GM13977 (cell line): ENCODE results near the gene CZIB.

Experiments
- DNase-seq: peaks from one replicate; pipeline ENCODE4 v3.0.0; 2012; ENCODE audit warnings: low spot score
- in situ Hi-C: fragments of 300-500 bp; cut with MboI; formaldehyde crosslinking; loops from one replicate; pipeline ENCODE4 v1.12.0; 2022; ENCODE audit warnings: low sequenced_read_pairs, low pct_unique_long_range_greater_than_20kb, mixed read lengths, inconsistent platforms; ENCODE audit not compliant: unreplicated experiment
- TF ChIP-seq, protein P1 (sequence below): IDR thresholded peaks from 2 replicates; pipeline ENCODE4 v1.5.1; 2012; ENCODE audit warnings: mild to moderate bottlenecking, control low read depth; ENCODE audit not compliant: insufficient read depth; ENCODE audit errors: extremely low read depth, missing control alignments

Gene CZIB

DNA sequence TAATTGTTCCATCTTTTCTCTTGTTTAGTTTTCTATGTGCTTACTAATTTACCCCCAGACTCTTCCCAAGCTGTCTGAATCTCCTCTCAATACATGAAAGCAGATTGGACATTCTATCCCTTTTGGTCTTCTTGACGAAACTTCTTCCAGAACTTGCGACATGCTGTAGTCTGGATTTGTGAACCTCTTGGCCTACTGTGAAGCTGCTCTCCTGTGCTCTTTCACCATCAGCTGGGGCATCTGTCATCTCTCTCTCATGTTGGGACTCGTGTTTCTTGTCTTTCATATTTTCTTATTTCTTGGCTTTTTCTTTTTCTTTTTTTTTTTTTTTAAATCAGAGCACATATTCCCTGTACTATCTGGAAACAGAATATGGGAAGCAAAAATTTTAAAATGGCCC, 17.0 kb downstream of the CZIB start:
- no peak for DNase-seq
- TF ChIP-seq, protein P1, sequence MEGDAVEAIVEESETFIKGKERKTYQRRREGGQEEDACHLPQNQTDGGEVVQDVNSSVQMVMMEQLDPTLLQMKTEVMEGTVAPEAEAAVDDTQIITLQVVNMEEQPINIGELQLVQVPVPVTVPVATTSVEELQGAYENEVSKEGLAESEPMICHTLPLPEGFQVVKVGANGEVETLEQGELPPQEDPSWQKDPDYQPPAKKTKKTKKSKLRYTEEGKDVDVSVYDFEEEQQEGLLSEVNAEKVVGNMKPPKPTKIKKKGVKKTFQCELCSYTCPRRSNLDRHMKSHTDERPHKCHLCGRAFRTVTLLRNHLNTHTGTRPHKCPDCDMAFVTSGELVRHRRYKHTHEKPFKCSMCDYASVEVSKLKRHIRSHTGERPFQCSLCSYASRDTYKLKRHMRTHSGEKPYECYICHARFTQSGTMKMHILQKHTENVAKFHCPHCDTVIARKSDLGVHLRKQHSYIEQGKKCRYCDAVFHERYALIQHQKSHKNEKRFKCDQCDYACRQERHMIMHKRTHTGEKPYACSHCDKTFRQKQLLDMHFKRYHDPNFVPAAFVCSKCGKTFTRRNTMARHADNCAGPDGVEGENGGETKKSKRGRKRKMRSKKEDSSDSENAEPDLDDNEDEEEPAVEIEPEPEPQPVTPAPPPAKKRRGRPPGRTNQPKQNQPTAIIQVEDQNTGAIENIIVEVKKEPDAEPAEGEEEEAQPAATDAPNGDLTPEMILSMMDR: no peak
- in situ Hi-C loops: no loop called here

DNA sequence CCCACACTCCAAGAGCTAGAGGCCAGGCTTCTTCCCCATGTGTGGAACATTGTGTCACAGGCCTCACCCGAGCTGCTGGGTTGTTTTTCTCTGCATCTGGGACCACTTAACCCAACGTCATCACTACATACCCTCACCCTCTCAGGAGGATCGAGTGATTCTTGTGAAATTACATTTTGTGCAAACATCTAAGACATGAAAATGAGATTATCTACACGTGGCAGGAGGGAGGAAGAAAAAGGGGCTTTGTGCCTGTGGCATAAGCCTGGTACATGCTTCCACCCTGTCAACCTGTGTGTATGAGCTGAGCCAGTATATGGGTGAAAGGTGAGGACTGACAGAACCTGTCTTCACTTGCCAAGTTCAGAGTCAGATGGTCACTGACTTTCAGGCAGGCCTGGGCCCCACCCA, 22.2 kb downstream of the CZIB start:
- TF ChIP-seq, protein P1: no peak
- in situ Hi-C loops: no loop called here
- DNase-seq: no peak

- in situ Hi-C loops: no loop called here
- TF ChIP-seq, protein P1: no peak
Observed at GRCh38 chr1:53197291-53198200, 22.9 kb downstream of the CZIB start.

DNA sequence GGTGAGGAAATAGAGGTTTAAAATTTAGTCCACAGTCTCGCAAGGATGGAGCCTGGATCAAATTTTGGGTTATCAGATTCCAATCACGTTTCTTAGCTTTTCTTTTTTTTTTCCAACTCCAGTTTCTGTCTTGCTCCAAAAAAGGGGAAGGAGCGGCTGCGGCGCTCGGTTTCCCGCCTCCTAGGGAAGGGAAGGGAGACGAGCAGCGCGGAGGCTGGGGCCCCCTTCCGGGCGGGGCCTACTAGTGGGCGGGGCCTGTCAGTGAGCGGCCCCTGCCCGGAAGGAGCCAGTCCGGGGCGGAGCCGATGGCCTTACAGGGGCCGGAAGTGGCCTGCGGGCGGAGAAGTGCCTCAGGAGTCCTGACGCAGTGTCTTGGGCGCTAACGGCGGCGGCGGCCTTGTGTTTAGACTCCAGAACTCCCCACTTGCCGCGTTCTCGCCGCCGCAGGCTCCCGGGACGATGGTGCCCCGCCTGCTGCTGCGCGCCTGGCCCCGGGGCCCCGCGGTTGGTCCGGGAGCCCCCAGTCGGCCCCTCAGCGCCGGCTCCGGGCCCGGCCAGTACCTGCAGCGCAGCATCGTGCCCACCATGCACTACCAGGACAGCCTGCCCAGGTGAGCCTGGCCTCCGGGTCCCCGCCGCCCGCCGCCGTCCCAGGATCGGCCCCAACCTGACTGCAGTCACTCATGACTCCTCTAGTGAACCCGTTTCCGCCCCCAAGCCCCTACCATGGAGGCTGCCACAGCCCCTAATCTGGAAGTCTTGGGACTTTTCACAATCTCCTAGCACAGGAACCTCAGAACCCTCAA, 23.7 kb downstream of the CZIB start, which contains the start of gene CPT2:
Gene CPT2, plus strand, starts transcription at position 340 of the 806 bp plus-strand sequence. Its CDS starts 120 bp downstream, at position 460.
- TF ChIP-seq, protein P1: no peak
- DNase-seq: peak; percentile 98
- in situ Hi-C loops: no loop called here

More at GRCh38 chr1:53197291-53198200, 22.9 kb downstream of the CZIB start:
- no peak for DNase-seq

DNA sequence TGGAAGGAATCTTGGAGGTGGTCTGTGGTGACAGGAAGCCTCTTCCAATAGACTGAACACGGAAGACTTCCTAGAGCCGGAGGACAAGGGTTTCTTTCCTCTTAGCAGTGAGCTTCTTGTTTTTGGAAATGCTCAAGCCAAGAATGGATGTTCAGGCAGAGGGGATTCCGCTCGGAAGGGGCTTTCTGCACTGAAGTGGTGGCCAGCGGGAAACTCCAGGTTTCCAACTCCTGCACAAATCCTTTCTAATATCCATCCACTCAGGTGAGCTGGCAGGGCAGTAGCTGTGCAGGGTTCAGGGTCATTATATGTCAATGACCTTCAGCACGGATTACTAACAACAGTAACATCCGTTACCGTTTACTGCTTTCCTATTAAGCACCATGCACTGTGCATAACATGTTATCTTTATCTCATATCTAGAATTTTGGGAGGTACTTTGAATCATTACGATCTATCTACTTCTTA, 24.4 kb downstream of the CZIB start:
- DNase-seq: peak; percentile 34
- TF ChIP-seq, protein P1: no peak
- in situ Hi-C loops: no loop called here

DNA sequence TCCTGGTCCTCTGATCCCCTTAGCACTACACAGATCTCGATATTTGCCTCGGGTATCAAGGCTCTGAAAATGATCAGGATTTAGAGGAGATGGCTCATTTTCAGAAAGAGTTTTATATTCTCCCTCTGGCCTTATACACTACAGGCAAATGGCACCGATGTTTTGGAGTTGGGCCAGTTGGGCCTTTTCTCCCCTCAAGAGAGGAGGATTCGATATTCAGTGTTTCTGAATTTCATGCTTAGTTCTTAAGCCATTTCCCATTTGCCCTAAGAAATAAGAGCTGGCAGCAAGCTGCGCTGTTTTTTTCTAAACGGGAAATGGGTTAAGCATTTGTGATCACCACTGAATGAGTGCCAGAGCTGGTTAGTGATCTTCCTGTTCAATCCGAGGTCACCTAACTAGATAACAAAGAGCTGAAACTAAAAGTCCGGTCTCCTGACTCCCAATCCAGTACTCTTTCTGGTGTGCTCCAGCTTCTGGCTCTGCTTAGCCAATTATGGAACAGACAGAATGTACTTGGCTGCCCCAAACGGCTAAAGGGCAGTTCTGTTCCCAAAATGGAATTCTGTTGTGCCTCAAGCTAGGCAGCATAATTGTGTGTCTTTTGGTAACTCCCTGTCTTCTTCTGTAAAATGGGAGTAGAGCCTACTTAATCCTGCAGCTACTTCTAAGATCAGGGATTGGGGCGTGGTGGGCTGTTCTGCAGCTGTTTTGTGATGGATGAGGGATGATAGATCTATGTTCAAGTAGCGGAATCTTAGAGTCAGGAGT, 25.0 kb downstream of the CZIB start:
- no peak for DNase-seq
- TF ChIP-seq, protein P1: no peak
- in situ Hi-C loops: no loop called here
